ENCODE results near the gene ARL4A. TPM values are rescaled to one million over a fixed set of nuclear protein-coding genes. Genes with fewer than 3 reads are reported as not detected.

Gene ARL4A
- total and polyA plus RNA-seq, 2 of the 13 experiments (the other 11 are each of a cell fraction or from before 2014, with no cell fraction given), result 10.8 to 25.6 TPM

DNA sequence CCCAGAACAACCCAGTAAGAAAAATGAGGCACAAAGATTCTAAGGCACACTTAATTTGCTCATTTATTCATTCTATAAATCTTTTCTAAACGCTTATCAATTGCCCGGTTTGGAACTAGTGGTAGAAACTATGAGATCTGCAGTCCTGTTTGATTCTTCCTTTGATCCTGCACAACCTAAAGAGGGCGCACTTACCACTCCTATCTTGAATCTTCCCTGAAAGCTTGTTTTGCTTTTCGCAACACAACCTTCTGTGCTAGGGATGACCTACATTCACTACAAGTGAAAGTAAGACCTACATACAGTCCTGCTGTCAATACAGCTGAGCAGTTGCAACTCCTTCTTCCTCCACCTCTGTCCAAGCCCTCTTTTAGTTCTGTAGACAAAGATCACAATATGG, 12.6 kb upstream of the ARL4A start (continued):
- TF ChIP-seq MEF2D (CRISPR knock-in tag; IDR thresholded peaks at IDR 0.05), result no peak
- no peak for TF ChIP-seq SRY (CRISPR knock-in tag; IDR thresholded peaks at IDR 0.05)
- TF ChIP-seq, protein P1, sequence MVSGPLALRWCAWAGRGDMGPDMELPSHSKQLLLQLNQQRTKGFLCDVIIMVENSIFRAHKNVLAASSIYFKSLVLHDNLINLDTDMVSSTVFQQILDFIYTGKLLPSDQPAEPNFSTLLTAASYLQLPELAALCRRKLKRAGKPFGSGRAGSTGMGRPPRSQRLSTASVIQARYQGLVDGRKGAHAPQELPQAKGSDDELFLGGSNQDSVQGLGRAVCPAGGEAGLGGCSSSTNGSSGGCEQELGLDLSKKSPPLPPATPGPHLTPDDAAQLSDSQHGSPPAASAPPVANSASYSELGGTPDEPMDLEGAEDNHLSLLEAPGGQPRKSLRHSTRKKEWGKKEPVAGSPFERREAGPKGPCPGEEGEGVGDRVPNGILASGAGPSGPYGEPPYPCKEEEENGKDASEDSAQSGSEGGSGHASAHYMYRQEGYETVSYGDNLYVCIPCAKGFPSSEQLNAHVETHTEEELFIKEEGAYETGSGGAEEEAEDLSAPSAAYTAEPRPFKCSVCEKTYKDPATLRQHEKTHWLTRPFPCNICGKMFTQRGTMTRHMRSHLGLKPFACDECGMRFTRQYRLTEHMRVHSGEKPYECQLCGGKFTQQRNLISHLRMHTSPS (CRISPR knock-in tag; IDR thresholded peaks at IDR 0.05; ENCODE audit: low read depth), result no peak
- TF ChIP-seq RORA (CRISPR knock-in tag; IDR thresholded peaks at IDR 0.05), result no peak
- TF ChIP-seq, protein P2, sequence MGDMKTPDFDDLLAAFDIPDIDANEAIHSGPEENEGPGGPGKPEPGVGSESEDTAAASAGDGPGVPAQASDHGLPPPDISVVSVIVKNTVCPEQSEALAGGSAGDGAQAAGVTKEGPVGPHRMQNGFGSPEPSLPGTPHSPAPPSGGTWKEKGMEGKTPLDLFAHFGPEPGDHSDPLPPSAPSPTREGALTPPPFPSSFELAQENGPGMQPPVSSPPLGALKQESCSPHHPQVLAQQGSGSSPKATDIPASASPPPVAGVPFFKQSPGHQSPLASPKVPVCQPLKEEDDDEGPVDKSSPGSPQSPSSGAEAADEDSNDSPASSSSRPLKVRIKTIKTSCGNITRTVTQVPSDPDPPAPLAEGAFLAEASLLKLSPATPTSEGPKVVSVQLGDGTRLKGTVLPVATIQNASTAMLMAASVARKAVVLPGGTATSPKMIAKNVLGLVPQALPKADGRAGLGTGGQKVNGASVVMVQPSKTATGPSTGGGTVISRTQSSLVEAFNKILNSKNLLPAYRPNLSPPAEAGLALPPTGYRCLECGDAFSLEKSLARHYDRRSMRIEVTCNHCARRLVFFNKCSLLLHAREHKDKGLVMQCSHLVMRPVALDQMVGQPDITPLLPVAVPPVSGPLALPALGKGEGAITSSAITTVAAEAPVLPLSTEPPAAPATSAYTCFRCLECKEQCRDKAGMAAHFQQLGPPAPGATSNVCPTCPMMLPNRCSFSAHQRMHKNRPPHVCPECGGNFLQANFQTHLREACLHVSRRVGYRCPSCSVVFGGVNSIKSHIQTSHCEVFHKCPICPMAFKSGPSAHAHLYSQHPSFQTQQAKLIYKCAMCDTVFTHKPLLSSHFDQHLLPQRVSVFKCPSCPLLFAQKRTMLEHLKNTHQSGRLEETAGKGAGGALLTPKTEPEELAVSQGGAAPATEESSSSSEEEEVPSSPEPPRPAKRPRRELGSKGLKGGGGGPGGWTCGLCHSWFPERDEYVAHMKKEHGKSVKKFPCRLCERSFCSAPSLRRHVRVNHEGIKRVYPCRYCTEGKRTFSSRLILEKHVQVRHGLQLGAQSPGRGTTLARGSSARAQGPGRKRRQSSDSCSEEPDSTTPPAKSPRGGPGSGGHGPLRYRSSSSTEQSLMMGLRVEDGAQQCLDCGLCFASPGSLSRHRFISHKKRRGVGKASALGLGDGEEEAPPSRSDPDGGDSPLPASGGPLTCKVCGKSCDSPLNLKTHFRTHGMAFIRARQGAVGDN (CRISPR knock-in tag; IDR thresholded peaks at IDR 0.05), result no peak
- peak; percentile 50; the same call in 1 of the 2 replicates for TF ChIP-seq ZNF331 (CRISPR knock-in tag; IDR thresholded peaks at IDR 0.05)
- no peak for TF ChIP-seq MTF1 (CRISPR knock-in tag; IDR thresholded peaks at IDR 0.05)
- TF ChIP-seq FOXO1 (CRISPR knock-in tag; IDR thresholded peaks at IDR 0.05), result no peak
- no peak for TF ChIP-seq XBP1 (CRISPR knock-in tag; IDR thresholded peaks at IDR 0.05)
- TF ChIP-seq PHF20 (CRISPR knock-in tag; IDR thresholded peaks at IDR 0.05), result no peak
- TF ChIP-seq, protein P3, sequence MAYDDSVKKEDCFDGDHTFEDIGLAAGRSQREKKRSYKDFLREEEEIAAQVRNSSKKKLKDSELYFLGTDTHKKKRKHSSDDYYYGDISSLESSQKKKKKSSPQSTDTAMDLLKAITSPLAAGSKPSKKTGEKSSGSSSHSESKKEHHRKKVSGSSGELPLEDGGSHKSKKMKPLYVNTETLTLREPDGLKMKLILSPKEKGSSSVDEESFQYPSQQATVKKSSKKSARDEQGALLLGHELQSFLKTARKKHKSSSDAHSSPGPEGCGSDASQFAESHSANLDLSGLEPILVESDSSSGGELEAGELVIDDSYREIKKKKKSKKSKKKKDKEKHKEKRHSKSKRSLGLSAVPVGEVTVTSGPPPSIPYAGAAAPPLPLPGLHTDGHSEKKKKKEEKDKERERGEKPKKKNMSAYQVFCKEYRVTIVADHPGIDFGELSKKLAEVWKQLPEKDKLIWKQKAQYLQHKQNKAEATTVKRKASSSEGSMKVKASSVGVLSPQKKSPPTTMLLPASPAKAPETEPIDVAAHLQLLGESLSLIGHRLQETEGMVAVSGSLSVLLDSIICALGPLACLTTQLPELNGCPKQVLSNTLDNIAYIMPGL (CRISPR knock-in tag; IDR thresholded peaks at IDR 0.05; ENCODE audit: borderline replicate concordance in 1 of 2, low read depth in 1 of 2), result peak in 1 of 2 experiments; percentile 56; a peak in 1 of 4 replicates
- no peak for TF ChIP-seq AGO2 (optimal IDR thresholded peaks at IDR 0.05; ENCODE audit: low read depth, low read length)
- no peak for TF ChIP-seq POLR2A (IDR thresholded peaks at IDR 0.05; ENCODE audit: insufficient read depth in 1 of 2, low read depth in 2 of 2, low read length in 2 of 2)
- no peak for TF ChIP-seq KAT7 (CRISPR knock-in tag; IDR thresholded peaks at IDR 0.05; ENCODE audit: borderline replicate concordance)
- TF ChIP-seq ZNF614 (CRISPR knock-in tag; IDR thresholded peaks at IDR 0.05; ENCODE audit: borderline replicate concordance), result 0 out of 2 replicates have a peak, but pooled peaks have one; percentile 39
- TF ChIP-seq GATAD2A (CRISPR knock-in tag; IDR thresholded peaks at IDR 0.05), result peak; percentile 78
- TF ChIP-seq, protein P4, sequence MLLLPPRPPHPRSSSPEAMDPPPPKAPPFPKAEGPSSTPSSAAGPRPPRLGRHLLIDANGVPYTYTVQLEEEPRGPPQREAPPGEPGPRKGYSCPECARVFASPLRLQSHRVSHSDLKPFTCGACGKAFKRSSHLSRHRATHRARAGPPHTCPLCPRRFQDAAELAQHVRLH (CRISPR knock-in tag; IDR thresholded peaks at IDR 0.05; ENCODE audit: borderline replicate concordance, low read depth), result no peak
- TF ChIP-seq RAD21 (CRISPR knock-in tag; IDR thresholded peaks at IDR 0.05), result peak; percentile 62
- TF ChIP-seq, protein P5, sequence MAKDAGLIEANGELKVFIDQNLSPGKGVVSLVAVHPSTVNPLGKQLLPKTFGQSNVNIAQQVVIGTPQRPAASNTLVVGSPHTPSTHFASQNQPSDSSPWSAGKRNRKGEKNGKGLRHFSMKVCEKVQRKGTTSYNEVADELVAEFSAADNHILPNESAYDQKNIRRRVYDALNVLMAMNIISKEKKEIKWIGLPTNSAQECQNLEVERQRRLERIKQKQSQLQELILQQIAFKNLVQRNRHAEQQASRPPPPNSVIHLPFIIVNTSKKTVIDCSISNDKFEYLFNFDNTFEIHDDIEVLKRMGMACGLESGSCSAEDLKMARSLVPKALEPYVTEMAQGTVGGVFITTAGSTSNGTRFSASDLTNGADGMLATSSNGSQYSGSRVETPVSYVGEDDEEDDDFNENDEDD (CRISPR knock-in tag; IDR thresholded peaks at IDR 0.05; ENCODE audit: borderline replicate concordance), result no peak
- TF ChIP-seq MXI1 (IDR thresholded peaks at IDR 0.05; ENCODE audit: borderline replicate concordance, low read depth, low read length), result no peak
- TF ChIP-seq, protein P6, sequence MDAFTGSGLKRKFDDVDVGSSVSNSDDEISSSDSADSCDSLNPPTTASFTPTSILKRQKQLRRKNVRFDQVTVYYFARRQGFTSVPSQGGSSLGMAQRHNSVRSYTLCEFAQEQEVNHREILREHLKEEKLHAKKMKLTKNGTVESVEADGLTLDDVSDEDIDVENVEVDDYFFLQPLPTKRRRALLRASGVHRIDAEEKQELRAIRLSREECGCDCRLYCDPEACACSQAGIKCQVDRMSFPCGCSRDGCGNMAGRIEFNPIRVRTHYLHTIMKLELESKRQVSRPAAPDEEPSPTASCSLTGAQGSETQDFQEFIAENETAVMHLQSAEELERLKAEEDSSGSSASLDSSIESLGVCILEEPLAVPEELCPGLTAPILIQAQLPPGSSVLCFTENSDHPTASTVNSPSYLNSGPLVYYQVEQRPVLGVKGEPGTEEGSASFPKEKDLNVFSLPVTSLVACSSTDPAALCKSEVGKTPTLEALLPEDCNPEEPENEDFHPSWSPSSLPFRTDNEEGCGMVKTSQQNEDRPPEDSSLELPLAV (CRISPR knock-in tag; conservative IDR thresholded peaks at IDR 0.05; ENCODE audit: low read depth), result no peak

Measured in HepG2 (cell line).